Heart left ventricle (tissue), 13 donors: Measurements from ENCODE around the gene TEF.

Source experiments
- POLR2A ChIP-seq, 2 donors: fragments of 450-650 bp; IDR thresholded peaks; one replicate each; pipeline ENCODE4 v1.6.1; 2017; ENCODE audit warnings: antibody characterized with exemption in 2 of 2, mild to moderate bottlenecking in 2 of 2, moderate library complexity in 2 of 2
- TF ChIP-seq, protein P1 (sequence below), 12 donors: fragments of 200-600 bp; sonication (generic) in 4 of 12; IDR thresholded peaks; one replicate each; pipeline versions ENCODE4 v1.5.0 to v1.8.0; 2018 to 2022; ENCODE audit warnings: antibody characterized with exemption in 12 of 12, mild to moderate bottlenecking in 5 of 12
- donor health status: ischemic (EF 13 %, LVEDD 7.1; RV severe dilation, severe dysfunction).
- donor health status: DM: no; HTN: yes; CAD: no.
- donor health status: DM: no; HTN: no; CAD: no.
- donor health status: ischemic (EF 25% LVEDD 6.9; RV normal size, moderate dysfunction).
- donor health status: ischemic (EF 25% LVEDD 5.7; RV mildly dilated, moderate dysfunction).
- donor health status: ischemic (EF 35%, LVEDD 5.7; RV mildly dilated, moderate dysfunction).
- donor health status: nonischemic (EF 11% LVEDD 7.7; RV severe dilation, severe dysfunction).
- donor health status: DM: yes; HTN: yes; CAD: no.
- donor health status: PGD.
- donor health status: ischemic (EF 29% LVEDD 5.4; RV normal size, mild dysfunction).
- donor health status: nonischemic (EF 23%, LVEDD 6.1; RV moderate dilation, normal function).

DNA sequence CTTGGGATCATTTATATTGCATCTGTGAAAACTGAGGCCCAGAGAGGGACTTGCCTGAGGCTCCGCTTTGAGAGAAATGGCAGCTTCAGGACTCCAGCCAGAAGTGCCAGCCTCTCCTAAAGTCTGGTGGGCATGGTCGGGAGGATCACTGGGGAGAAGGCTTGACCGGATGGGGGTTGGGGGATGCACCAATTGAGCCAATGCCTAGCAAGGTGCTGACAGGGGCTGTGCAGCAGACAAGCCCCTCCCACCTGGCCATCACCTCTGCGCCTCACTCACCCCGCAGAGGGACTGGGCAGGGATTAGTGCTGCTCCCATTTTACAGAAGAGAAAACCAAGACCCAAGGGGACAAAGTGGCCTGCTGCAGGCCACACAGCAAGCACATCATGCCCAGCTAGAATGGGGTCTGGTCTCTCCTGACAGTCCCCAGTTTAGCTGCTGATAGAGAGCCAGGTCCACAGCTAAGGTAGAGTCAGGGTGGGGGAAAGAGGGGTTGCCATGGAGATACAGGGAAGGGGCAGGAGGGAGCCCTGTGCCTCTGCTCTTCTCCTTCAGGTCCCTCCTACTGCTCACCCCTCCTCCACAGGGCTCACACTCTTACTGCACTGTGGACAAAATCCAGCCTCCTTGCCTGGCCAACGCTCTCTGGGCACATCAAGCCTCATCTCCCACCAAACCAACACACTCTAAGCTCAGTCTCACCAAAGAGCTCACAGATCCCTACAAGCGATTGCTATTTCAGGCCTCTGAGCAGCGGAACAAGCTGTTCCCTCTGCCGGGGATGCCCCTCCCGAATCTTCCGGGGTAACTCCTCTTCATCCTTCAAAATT lies 29.5 kb downstream of the TEF start:
- TF ChIP-seq, protein P1, sequence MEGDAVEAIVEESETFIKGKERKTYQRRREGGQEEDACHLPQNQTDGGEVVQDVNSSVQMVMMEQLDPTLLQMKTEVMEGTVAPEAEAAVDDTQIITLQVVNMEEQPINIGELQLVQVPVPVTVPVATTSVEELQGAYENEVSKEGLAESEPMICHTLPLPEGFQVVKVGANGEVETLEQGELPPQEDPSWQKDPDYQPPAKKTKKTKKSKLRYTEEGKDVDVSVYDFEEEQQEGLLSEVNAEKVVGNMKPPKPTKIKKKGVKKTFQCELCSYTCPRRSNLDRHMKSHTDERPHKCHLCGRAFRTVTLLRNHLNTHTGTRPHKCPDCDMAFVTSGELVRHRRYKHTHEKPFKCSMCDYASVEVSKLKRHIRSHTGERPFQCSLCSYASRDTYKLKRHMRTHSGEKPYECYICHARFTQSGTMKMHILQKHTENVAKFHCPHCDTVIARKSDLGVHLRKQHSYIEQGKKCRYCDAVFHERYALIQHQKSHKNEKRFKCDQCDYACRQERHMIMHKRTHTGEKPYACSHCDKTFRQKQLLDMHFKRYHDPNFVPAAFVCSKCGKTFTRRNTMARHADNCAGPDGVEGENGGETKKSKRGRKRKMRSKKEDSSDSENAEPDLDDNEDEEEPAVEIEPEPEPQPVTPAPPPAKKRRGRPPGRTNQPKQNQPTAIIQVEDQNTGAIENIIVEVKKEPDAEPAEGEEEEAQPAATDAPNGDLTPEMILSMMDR (IDR thresholded peaks at IDR 0.05) = no peak
- TF ChIP-seq POLR2A (IDR thresholded peaks at IDR 0.05) = peak in 1 of 2 donors; percentile 66
